Neuronal stem cell (in vitro differentiated cells): ENCODE results near the gene APP.

Experiments
- DNase-seq: peaks from one replicate; pipeline ENCODE4 v3.0.0-alpha.2; 2013; ENCODE audit warnings: low spot score
- H2AFZ ChIP-seq: one replicate; pipeline ENCODE4 v1.6.1; 2013; ENCODE audit warnings: mild to moderate bottlenecking, low read length, inconsistent platforms
- H2AK5ac ChIP-seq: 2 replicates; pipeline ENCODE4 v1.6.1; 2013; ENCODE audit warnings: low read depth, mild to moderate bottlenecking, inconsistent platforms, low read length, moderate library complexity, mixed read lengths
- H2BK120ac ChIP-seq: 2 replicates; pipeline ENCODE4 v1.6.1; 2013; ENCODE audit warnings: low read depth, mild to moderate bottlenecking, inconsistent platforms, low read length, moderate library complexity, mixed read lengths
- H2BK12ac ChIP-seq: one replicate; pipeline ENCODE4 v1.6.1; 2013; ENCODE audit warnings: low read length, inconsistent platforms
- H2BK15ac ChIP-seq: 2 replicates; pipeline ENCODE4 v1.6.1; 2013; ENCODE audit warnings: mild to moderate bottlenecking, low read length, inconsistent platforms, mixed read lengths
- H2BK5ac ChIP-seq: one replicate; pipeline ENCODE4 v1.6.1; 2013; ENCODE audit warnings: inconsistent platforms, mild to moderate bottlenecking, low read length, moderate library complexity
- H3K14ac ChIP-seq: one replicate; pipeline ENCODE4 v1.6.1; 2013; ENCODE audit warnings: low read length, inconsistent platforms
- H3K18ac ChIP-seq: 2 replicates; pipeline ENCODE4 v1.6.1; 2013; ENCODE audit warnings: low read length, inconsistent platforms
- H3K23ac ChIP-seq: 2 replicates; pipeline ENCODE4 v1.6.1; 2013; ENCODE audit warnings: low read depth, mild to moderate bottlenecking, mixed read lengths, low read length, inconsistent platforms; ENCODE audit not compliant: poor library complexity
- H3K27ac ChIP-seq: replicated peaks from 3 replicates; pipeline ENCODE4 v1.5.1; 2013; ENCODE audit warnings: low read length, inconsistent platforms
- H3K27me3 ChIP-seq, 3 experiments: 2 replicates each; pipeline ENCODE4 v1.6.1; 2013; ENCODE audit warnings: low read length in 3 of 3, mild to moderate bottlenecking in 2 of 3, inconsistent platforms in 1 of 3, low read depth in 1 of 3, mixed read lengths in 1 of 3, moderate library complexity in 1 of 3; ENCODE audit not compliant: control insufficient read depth in 3 of 3, insufficient read depth in 3 of 3
- H3K36me3 ChIP-seq, 2 donors: replicated peaks in 1 of 2; 2 replicates each; pipeline ENCODE4 v1.6.1; 2013; ENCODE audit warnings: low read length in 2 of 2; ENCODE audit not compliant: control insufficient read depth in 2 of 2, insufficient read depth in 2 of 2
- H3K4ac ChIP-seq: 2 replicates; pipeline ENCODE4 v1.6.1; 2013; ENCODE audit warnings: inconsistent platforms, mild to moderate bottlenecking, low read length, moderate library complexity
- H3K4me1 ChIP-seq, 2 donors: 1 replicate in 1 of 2; 2 replicates in 1 of 2; pipeline ENCODE4 v1.6.1; 2013; ENCODE audit warnings: low read length in 2 of 2, low read depth in 1 of 2; ENCODE audit not compliant: control insufficient read depth in 2 of 2, insufficient read depth in 1 of 2
- H3K4me2 ChIP-seq: one replicate; pipeline ENCODE4 v1.6.1; 2013; ENCODE audit warnings: mild to moderate bottlenecking, low read length, inconsistent platforms; ENCODE audit not compliant: insufficient read depth, poor library complexity, severe bottlenecking
- H3K4me3 ChIP-seq, 2 donors: 2 replicates each; pipeline ENCODE4 v1.5.1; 2013; ENCODE audit warnings: low read length in 2 of 2, mild to moderate bottlenecking in 2 of 2, inconsistent platforms in 1 of 2, moderate library complexity in 1 of 2
- H3K79me1 ChIP-seq: one replicate; pipeline ENCODE4 v1.6.1; 2013; ENCODE audit warnings: low read depth, mild to moderate bottlenecking, inconsistent platforms, low read length, moderate library complexity
- H3K9ac ChIP-seq: one replicate; pipeline ENCODE4 v1.6.1; 2013; ENCODE audit warnings: mild to moderate bottlenecking, low read depth, low read length, inconsistent platforms; ENCODE audit not compliant: poor library complexity
- H3K9me3 ChIP-seq, 2 donors: replicated peaks in 1 of 2; 2 replicates each; pipeline versions ENCODE3 to v1.6.1; 2013; ENCODE audit warnings: low read length in 2 of 2, mild to moderate bottlenecking in 2 of 2, inconsistent platforms in 1 of 2, low read depth in 1 of 2, mixed read lengths in 1 of 2, moderate library complexity in 1 of 2; ENCODE audit not compliant: control insufficient read depth in 2 of 2, insufficient read depth in 1 of 2
- H4K8ac ChIP-seq: one replicate; pipeline ENCODE4 v1.6.1; 2013; ENCODE audit warnings: low read depth, mild to moderate bottlenecking, inconsistent platforms, low read length, moderate library complexity
- H4K91ac ChIP-seq: one replicate; pipeline ENCODE4 v1.6.1; 2013; ENCODE audit warnings: low read length, low read depth, mild to moderate bottlenecking, inconsistent platforms; ENCODE audit not compliant: poor library complexity
- WGBS, 2 donors: extraction: QIAGEN DNeasy Blood & Tissue Kit; methylation state at CpG; one replicate each; pipeline ENCODE4 v1.1.7; 2013; ENCODE audit warnings: missing lambda C conversion rate in 2 of 2, mixed read lengths in 1 of 2; ENCODE audit not compliant: insufficient read length in 2 of 2, insufficient replicate concordance in 1 of 2; ENCODE audit errors: extremely low coverage in 2 of 2; 5-methylcytosine and 5-hydroxymethylcytosine counted together

Gene APP

GRCh38 chr21:26042181-26042876, 128.2 kb downstream of the APP start:
- no peak overlapping the region for H2BK15ac ChIP-seq
- no peak for DNase-seq
- WGBS, 2 donors, result no CpG with 5 or more reads among the region's 3 CpGs

GRCh38 chr21:26041431-26042180, 129.0 kb downstream of the APP start:
- Histone ChIP-seq H2BK15ac (no peak overlapping the region), H3K79me1 (no peaks in the 10 kb centered on the region), H3K18ac (no peak overlapping the region), H3K9me3 (peaks cover 0 to 5% of the 10 kb centered on the region in 2 donors), H3K23ac (no peak overlapping the region), H3K14ac (no peak overlapping the region), H2BK120ac (no peak overlapping the region), H3K4me1 (no peaks in the 10 kb centered on the region), H2AFZ (no peak overlapping the region), H2BK5ac (no peak overlapping the region), H3K4me3 (no peak overlapping the region), H3K4me2 (no peak overlapping the region), H2AK5ac (no peak overlapping the region), H3K27me3 (no peaks in the 10 kb centered on the region), H3K36me3 (peaks cover 4 to 35% of the 10 kb centered on the region in 2 donors), H4K91ac (no peak overlapping the region), H3K4ac (no peak overlapping the region), H3K27ac (no peak overlapping the region), H4K8ac (no peak overlapping the region), H2BK12ac (no peak overlapping the region), H3K9ac (no peak overlapping the region)
- DNase-seq, result no peak
- WGBS, 2 donors, result no CpG with 5 or more reads among the region's 3 CpGs

More at GRCh38 chr21:26042181-26042876, 128.2 kb downstream of the APP start:
- no peaks in the 10 kb centered on the region for H3K27me3 ChIP-seq
- H2AFZ ChIP-seq, result no peak overlapping the region
- no peak overlapping the region for H4K91ac ChIP-seq
- no peaks in the 10 kb centered on the region for H3K79me1 ChIP-seq
- no peaks in the 10 kb centered on the region for H3K4me1 ChIP-seq
- H3K9me3 ChIP-seq, result peaks cover 0 to 5% of the 10 kb centered on the region in 2 donors
- H4K8ac ChIP-seq, result no peak overlapping the region
- H3K9ac ChIP-seq, result no peak overlapping the region
- no peak overlapping the region for H2AK5ac ChIP-seq
- no peak overlapping the region for H3K4ac ChIP-seq
- no peak overlapping the region for H3K27ac ChIP-seq
- no peak overlapping the region for H3K14ac ChIP-seq
- no peak overlapping the region for H3K4me2 ChIP-seq
- no peak overlapping the region for H3K23ac ChIP-seq
- no peak overlapping the region for H2BK120ac ChIP-seq
- no peak overlapping the region for H2BK5ac ChIP-seq
- H3K36me3 ChIP-seq, result peaks cover 4 to 40% of the 10 kb centered on the region in 2 donors
- H3K18ac ChIP-seq, result no peak overlapping the region
- no peak overlapping the region for H2BK12ac ChIP-seq
- H3K4me3 ChIP-seq, result no peak overlapping the region

- no peak for DNase-seq
- Histone ChIP-seq H3K14ac (no peak overlapping the region), H3K27me3 (no peaks in the 10 kb centered on the region), H3K9me3 (no peaks in the 10 kb centered on the region), H2AK5ac (no peak overlapping the region), H4K91ac (no peak overlapping the region), H3K27ac (no peak overlapping the region), H2BK5ac (no peak overlapping the region), H4K8ac (no peak overlapping the region), H2BK120ac (no peak overlapping the region), H3K4me2 (no peak overlapping the region), H2BK12ac (no peak overlapping the region), H3K4ac (no peak overlapping the region), H3K79me1 (no peaks in the 10 kb centered on the region), H3K18ac (no peak overlapping the region), H3K9ac (no peak overlapping the region), H2BK15ac (no peak overlapping the region), H3K36me3 (peaks cover 4 to 25% of the 10 kb centered on the region in 2 donors), H3K23ac (no peak overlapping the region), H2AFZ (no peak overlapping the region), H3K4me1 (no peaks in the 10 kb centered on the region), H3K4me3 (no peak overlapping the region)
- no CpG with 5 or more reads among the region's 4 CpGs for WGBS, 2 donors
These were observed 133.7 kb downstream of the APP start for GRCh38 chr21:26036916-26037315.

GRCh38 chr21:26032263-26032662, 138.3 kb downstream of the APP start:
- H3K36me3 ChIP-seq, result peaks cover 11 to 50% of the 10 kb centered on the region in 2 donors
- no CpG with 5 or more reads among the region's 2 CpGs for WGBS, 2 donors
- H3K79me1 ChIP-seq, result peaks cover 2% of the 10 kb centered on the region

More at GRCh38 chr21:26032263-26032662, 138.3 kb downstream of the APP start:
- Histone ChIP-seq H3K4me3 (no peak overlapping the region), H3K14ac (no peak overlapping the region), H3K4ac (no peak overlapping the region), H2BK15ac (no peak overlapping the region), H4K8ac (no peak overlapping the region), H3K4me1 (no peaks in the 10 kb centered on the region), H3K9me3 (no peaks in the 10 kb centered on the region), H3K27me3 (no peaks in the 10 kb centered on the region), H3K27ac (no peak overlapping the region), H2BK120ac (no peak overlapping the region), H2AFZ (no peak overlapping the region), H3K4me2 (no peak overlapping the region), H2BK12ac (no peak overlapping the region), H2BK5ac (no peak overlapping the region), H3K9ac (no peak overlapping the region), H4K91ac (no peak overlapping the region), H2AK5ac (no peak overlapping the region), H3K18ac (no peak overlapping the region), H3K23ac (no peak overlapping the region)
- no peak for DNase-seq
